K562 (cell line): ENCODE data around the gene SAMD14. TPM values are rescaled to one million over a fixed set of nuclear protein-coding genes. Genes with fewer than 3 reads are reported as not detected.
A peak's percentile ranks its signal among the peaks of the same experiment; 100 is the strongest.

Source experiments
- ATAC-seq: fragments of 200-7000 bp; cut with Tn5 transposase; 3 replicates; pipeline ENCODE4 v1.9.1; 2020; ENCODE audit warnings: moderate library complexity
- BruUV-seq: library from RNA; stranded (reverse); fragments of 400-500 nt; replicated peaks from 2 replicates; lab custom pipeline; 2021; lab: Mats Ljungman, UMichigan
- CTCF ChIA-PET: fragments of 300-600 bp; formaldehyde crosslinking; extraction: SDS; loops from one replicate; lab custom pipeline; 2021; ENCODE audit warnings: low intra/inter-chr PET ratio; lab: Yijun Ruan, JAX
- POLR2A ChIA-PET: fragments of 300-600, 350-650 bp; sonication (Branson Sonifier 250); formaldehyde crosslinking; extraction: SDS; loops from one replicate; lab custom pipeline; 2021; ENCODE audit warnings: antibody characterized with exemption, inconsistent platforms; lab: Yijun Ruan, JAX
- DNase-seq, 4 experiments: peaks; one replicate each; pipeline versions ENCODE4 v3.0.0 to v3.0.0-alpha.2; 2011 to 2018; ENCODE audit warnings: low spot score in 3 of 4, mixed read lengths in 3 of 4; ENCODE audit errors: extremely low read depth in 1 of 4
- FAIRE-seq: peaks from 2 replicates; lab custom pipeline; 2011; peaks lifted over from hg19 to GRCh38; lab: Jason Lieb, UNC
- H2AFZ ChIP-seq: 2 replicates; pipeline ENCODE4 v1.6.0; 2011; ENCODE audit warnings: low read depth, low read length, control low read depth, inconsistent platforms
- H3K27ac ChIP-seq: fragments of 200-600 bp; 3 replicates; pipeline ENCODE4 v1.8.0; 2011; ENCODE audit warnings: low read depth, mild to moderate bottlenecking, control low read depth, inconsistent platforms, low read length, moderate library complexity, mixed read lengths; ENCODE audit errors: extremely low read depth
- H3K27me3 ChIP-seq, 2 experiments: fragments of 300-600 bp in 1 of 2; 2 replicates in 1 of 2; 3 replicates in 1 of 2; pipeline versions ENCODE4 v1.6.0 to v1.8.0; 2011; ENCODE audit warnings: inconsistent platforms in 2 of 2, low read length in 2 of 2, mild to moderate bottlenecking in 1 of 2, mixed read lengths in 1 of 2, moderate library complexity in 1 of 2; ENCODE audit not compliant: control insufficient read depth in 2 of 2, insufficient read depth in 2 of 2
- H3K36me3 ChIP-seq: fragments of 300-600 bp; 3 replicates; pipeline ENCODE4 v1.8.0; 2011; ENCODE audit warnings: mild to moderate bottlenecking, low read length, inconsistent platforms; ENCODE audit not compliant: control insufficient read depth, insufficient read depth
- H3K4me1 ChIP-seq, 2 experiments: fragments of 200-600 bp in 1 of 2; replicated peaks in 1 of 2; 2 replicates in 1 of 2; 3 replicates in 1 of 2; pipeline versions ENCODE4 v1.5.1 to v1.8.0; 2011; ENCODE audit warnings: inconsistent platforms in 2 of 2, low read length in 2 of 2, mild to moderate bottlenecking in 1 of 2, mixed read lengths in 1 of 2, moderate library complexity in 1 of 2; ENCODE audit not compliant: control insufficient read depth in 2 of 2, insufficient read depth in 2 of 2
- H3K4me2 ChIP-seq: 2 replicates; pipeline ENCODE4 v1.6.1; 2011; ENCODE audit warnings: low read length, control low read depth, inconsistent platforms, mixed read lengths; ENCODE audit not compliant: insufficient read depth
- H3K4me3 ChIP-seq: fragments of 200-600 bp; sonication (generic), shearing (Covaris generic); 2 replicates; pipeline ENCODE4 v1.5.1; 2016; ENCODE audit warnings: control low read depth, inconsistent platforms
- H3K79me2 ChIP-seq: fragments of 200-600 bp; 3 replicates; pipeline ENCODE4 v1.8.0; 2011; ENCODE audit warnings: low read length, inconsistent platforms; ENCODE audit not compliant: control insufficient read depth, insufficient read depth
- H3K9ac ChIP-seq, 2 experiments: 2 replicates each; pipeline versions ENCODE4 v1.6.0 to v1.6.1; 2011; ENCODE audit warnings: low read depth in 2 of 2, low read length in 2 of 2, control low read depth in 1 of 2, inconsistent platforms in 1 of 2, mild to moderate bottlenecking in 1 of 2, mixed read lengths in 1 of 2; ENCODE audit not compliant: insufficient read depth in 1 of 2
- H3K9me1 ChIP-seq: one replicate; pipeline ENCODE4 v1.6.0; 2011; ENCODE audit warnings: inconsistent platforms, mild to moderate bottlenecking, low read length, moderate library complexity; ENCODE audit not compliant: control insufficient read depth, insufficient read depth
- H3K9me3 ChIP-seq: replicated peaks from 2 replicates; pipeline ENCODE4 v1.5.1; 2011; ENCODE audit warnings: low read depth, low read length, inconsistent platforms; ENCODE audit not compliant: control insufficient read depth, insufficient read depth
- H4K20me1 ChIP-seq: replicated peaks from 2 replicates; pipeline ENCODE4 v1.6.1; 2011; ENCODE audit warnings: low read length, inconsistent platforms, mixed read lengths; ENCODE audit not compliant: control insufficient read depth, insufficient read depth
- ASH1L ChIP-seq: fragments of 450-650 bp; IDR thresholded peaks from 2 replicates; pipeline ENCODE4 v1.6.1; 2018; ENCODE audit warnings: borderline replicate concordance, mild to moderate bottlenecking, low read depth; ENCODE audit not compliant: partially characterized antibody
- FOXM1 ChIP-seq, 2 experiments: fragments of 450-650 bp in 1 of 2; sonication (generic) in 1 of 2; formaldehyde crosslinking in 1 of 2; IDR thresholded peaks; 2 replicates each; pipeline versions ENCODE4 v1.6.1 to v1.9.0; 2017 to 2022; ENCODE audit warnings: low read depth in 2 of 2, mild to moderate bottlenecking in 2 of 2, missing genetic modification reagents in 1 of 2, moderate library complexity in 1 of 2
- NCOA2 ChIP-seq, 2 experiments: fragments of 450-650 bp; IDR thresholded peaks; 2 replicates each; pipeline ENCODE4 v1.6.1; 2018; ENCODE audit warnings: mild to moderate bottlenecking in 2 of 2, moderate library complexity in 1 of 2; ENCODE audit not compliant: partially characterized antibody in 2 of 2
- PHB ChIP-seq: fragments of 250-450 bp; sonication (Bioruptor Pico); IDR thresholded peaks from 2 replicates; pipeline ENCODE4 v1.5.0; 2021
- PTRF ChIP-seq: fragments of 450-650 bp; IDR thresholded peaks from 2 replicates; pipeline ENCODE4 v1.6.1; 2016; ENCODE audit warnings: mild to moderate bottlenecking, missing genetic modification characterization, missing compliant biosample characterization
- WGBS: fragments of 100-300 bp; shearing (Covaris generic); methylation state at CpG from one replicate; pipeline ENCODE4 v1.1.6; 2016; ENCODE audit warnings: low coverage, mixed read lengths; ENCODE audit not compliant: insufficient coverage; ENCODE audit errors: missing lambda C conversion rate; 5-methylcytosine and 5-hydroxymethylcytosine counted together
- in situ Hi-C: fragments of 300-500 bp; cut with MboI; formaldehyde crosslinking; loops from 4 replicates; pipeline ENCODE4 v1.15.0; 2018; ENCODE audit warnings: inconsistent platforms, mixed read lengths
- intact Hi-C: fragments of 100-400 bp; cut with micrococcal nuclease; formaldehyde crosslinking; loops from 2 replicates; pipeline ENCODE4 v1.14.2; 2022
- polyA plus RNA-seq, 8 experiments: library from polyadenylated mRNA; depleted of rRNA in 4 of 8; stranded (reverse) in 5 of 8; unstranded in 3 of 8; fragments of >200 nt; fragmentation: Nextera tagmentation in 2 of 8; fragmentation: Illumina TruSeq in 1 of 8; extraction: Ambion mirVana in 2 of 8; extraction: Trizol in 1 of 8; gene quantifications; 2 replicates each; pipeline versions ENCODE4 v1.2.1 to v1.2.3, GENCODE V29; 2011 to 2014; ENCODE audit warnings: inconsistent platforms in 1 of 8, missing spikeins in 1 of 8
- total RNA-seq, 7 experiments: library from RNA; depleted of rRNA in 6 of 7; stranded (reverse); fragments of >200 nt in 6 of 7; fragmentation: Illumina TruSeq in 2 of 7; extraction: Trizol in 2 of 7; gene quantifications; 2 replicates each; pipeline versions ENCODE4 v1.2.1 to v1.2.3, GENCODE V29; 2011 to 2021; ENCODE audit warnings: low replicate concordance in 1 of 7
- TF ChIP-seq, protein P1 (sequence below), 2 experiments: fragments of 450-650 bp in 1 of 2; sonication (generic) in 1 of 2; formaldehyde crosslinking in 1 of 2; IDR thresholded peaks; 2 replicates each; pipeline versions ENCODE4 v1.7.1 to v1.9.0; 2016 to 2022; ENCODE audit warnings: inconsistent platforms in 1 of 2, mild to moderate bottlenecking in 1 of 2, missing genetic modification reagents in 1 of 2
- TF ChIP-seq, protein P2 (sequence below): fragments of 250-450 bp; sonication (Bioruptor Pico); IDR thresholded peaks from 2 replicates; pipeline ENCODE4 v1.8.0; 2021; ENCODE audit warnings: moderate library complexity, mild to moderate bottlenecking, inconsistent platforms

Gene SAMD14
- total and polyA plus RNA-seq, 9 of the 15 experiments (the other 6 are each of a cell fraction or from before 2014, with no cell fraction given): 0.04 to 0.07 TPM; not detected in 7

DNA sequence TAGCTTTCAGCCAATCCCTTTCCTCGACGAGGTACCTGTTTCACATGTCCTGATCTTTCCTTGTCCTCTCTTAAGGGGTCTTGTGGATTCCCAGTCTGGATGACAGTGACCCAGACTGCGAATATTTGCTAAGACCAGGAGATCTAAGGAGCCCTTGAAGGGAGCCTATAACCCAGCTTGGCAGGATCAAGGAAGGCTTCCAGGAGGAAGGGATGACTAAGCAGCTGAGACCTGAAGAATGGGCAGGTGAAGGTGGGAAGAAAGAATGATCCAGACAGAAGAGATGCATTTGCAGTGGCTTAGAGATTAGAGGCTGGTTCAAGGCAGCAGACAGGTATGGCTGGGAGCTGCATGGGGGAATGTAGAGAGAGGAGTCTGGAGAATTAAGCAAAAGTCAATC lies 36.7 kb downstream of the SAMD14 start:
- in situ Hi-C loops (no loop called here), intact Hi-C loops (no loop called here)
- H3K4me2 ChIP-seq: no peak overlapping the region
- H2AFZ ChIP-seq: no peak overlapping the region
- ATAC-seq (no peak), FAIRE-seq (peak; percentile 29), DNase-seq (no peak)
- TF ChIP-seq PHB (CRISPR knock-in tag) (no peak), ASH1L (no peak), NCOA2 (IDR thresholded peaks at IDR 0.05; ENCODE audit: partially characterized antibody in 2 of 2) (no peak), FOXM1 (IDR thresholded peaks at IDR 0.05; ENCODE audit: low read depth) (no peak), FOXM1 (CRISPR knock-in tag; IDR thresholded peaks at IDR 0.05; ENCODE audit: low read depth) (no peak), PTRF (tag) (no peak)
- TF ChIP-seq, protein P1, sequence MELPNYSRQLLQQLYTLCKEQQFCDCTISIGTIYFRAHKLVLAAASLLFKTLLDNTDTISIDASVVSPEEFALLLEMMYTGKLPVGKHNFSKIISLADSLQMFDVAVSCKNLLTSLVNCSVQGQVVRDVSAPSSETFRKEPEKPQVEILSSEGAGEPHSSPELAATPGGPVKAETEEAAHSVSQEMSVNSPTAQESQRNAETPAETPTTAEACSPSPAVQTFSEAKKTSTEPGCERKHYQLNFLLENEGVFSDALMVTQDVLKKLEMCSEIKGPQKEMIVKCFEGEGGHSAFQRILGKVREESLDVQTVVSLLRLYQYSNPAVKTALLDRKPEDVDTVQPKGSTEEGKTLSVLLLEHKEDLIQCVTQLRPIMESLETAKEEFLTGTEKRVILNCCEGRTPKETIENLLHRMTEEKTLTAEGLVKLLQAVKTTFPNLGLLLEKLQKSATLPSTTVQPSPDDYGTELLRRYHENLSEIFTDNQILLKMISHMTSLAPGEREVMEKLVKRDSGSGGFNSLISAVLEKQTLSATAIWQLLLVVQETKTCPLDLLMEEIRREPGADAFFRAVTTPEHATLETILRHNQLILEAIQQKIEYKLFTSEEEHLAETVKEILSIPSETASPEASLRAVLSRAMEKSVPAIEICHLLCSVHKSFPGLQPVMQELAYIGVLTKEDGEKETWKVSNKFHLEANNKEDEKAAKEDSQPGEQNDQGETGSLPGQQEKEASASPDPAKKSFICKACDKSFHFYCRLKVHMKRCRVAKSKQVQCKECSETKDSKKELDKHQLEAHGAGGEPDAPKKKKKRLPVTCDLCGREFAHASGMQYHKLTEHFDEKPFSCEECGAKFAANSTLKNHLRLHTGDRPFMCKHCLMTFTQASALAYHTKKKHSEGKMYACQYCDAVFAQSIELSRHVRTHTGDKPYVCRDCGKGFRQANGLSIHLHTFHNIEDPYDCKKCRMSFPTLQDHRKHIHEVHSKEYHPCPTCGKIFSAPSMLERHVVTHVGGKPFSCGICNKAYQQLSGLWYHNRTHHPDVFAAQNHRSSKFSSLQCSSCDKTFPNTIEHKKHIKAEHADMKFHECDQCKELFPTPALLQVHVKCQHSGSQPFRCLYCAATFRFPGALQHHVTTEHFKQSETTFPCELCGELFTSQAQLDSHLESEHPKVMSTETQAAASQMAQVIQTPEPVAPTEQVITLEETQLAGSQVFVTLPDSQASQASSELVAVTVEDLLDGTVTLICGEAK (IDR thresholded peaks at IDR 0.05): no peak
- TF ChIP-seq, protein P1 (CRISPR knock-in tag; IDR thresholded peaks at IDR 0.05): no peak
- TF ChIP-seq, protein P2, sequence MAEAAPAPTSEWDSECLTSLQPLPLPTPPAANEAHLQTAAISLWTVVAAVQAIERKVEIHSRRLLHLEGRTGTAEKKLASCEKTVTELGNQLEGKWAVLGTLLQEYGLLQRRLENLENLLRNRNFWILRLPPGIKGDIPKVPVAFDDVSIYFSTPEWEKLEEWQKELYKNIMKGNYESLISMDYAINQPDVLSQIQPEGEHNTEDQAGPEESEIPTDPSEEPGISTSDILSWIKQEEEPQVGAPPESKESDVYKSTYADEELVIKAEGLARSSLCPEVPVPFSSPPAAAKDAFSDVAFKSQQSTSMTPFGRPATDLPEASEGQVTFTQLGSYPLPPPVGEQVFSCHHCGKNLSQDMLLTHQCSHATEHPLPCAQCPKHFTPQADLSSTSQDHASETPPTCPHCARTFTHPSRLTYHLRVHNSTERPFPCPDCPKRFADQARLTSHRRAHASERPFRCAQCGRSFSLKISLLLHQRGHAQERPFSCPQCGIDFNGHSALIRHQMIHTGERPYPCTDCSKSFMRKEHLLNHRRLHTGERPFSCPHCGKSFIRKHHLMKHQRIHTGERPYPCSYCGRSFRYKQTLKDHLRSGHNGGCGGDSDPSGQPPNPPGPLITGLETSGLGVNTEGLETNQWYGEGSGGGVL: no peak
- POLR2A ChIA-PET: interaction anchor here (0.6 kb wide), 1 partner anchor 34 kb away, joined by 3 read pairs; no protein-coding TSS in a partner anchor
- H4K20me1 ChIP-seq: peaks cover 13% of the 10 kb centered on the region; the same call in 1 of the 2 replicates
- H3K9me1 ChIP-seq: no peaks in the 10 kb centered on the region
- no peak overlapping the region for H3K27ac ChIP-seq
- H3K79me2 ChIP-seq: no peaks in the 10 kb centered on the region
- BruUV-seq: no TSS peak
- H3K4me3 ChIP-seq: no peak overlapping the region
- H3K9me3 ChIP-seq: no peaks in the 10 kb centered on the region
- H3K4me1 ChIP-seq: peaks cover 3 to 16% of the 10 kb centered on the region in 2 experiments; a peak in 3 of 5 replicates
- H3K9ac ChIP-seq: no peak overlapping the region
- H3K27me3 ChIP-seq: peaks cover 7 to 38% of the 10 kb centered on the region in 2 experiments; a peak in 4 of 5 replicates
- CTCF ChIA-PET: interaction anchor here (0.6 to 1.6 kb wide), 3 partner anchors 68 to 397 kb away, joined by 3 to 6 read pairs (median 3); no protein-coding TSS in a partner anchor
- 2% methylated on average over 3 of the region's 3 CpGs for WGBS
- no peaks in the 10 kb centered on the region for H3K36me3 ChIP-seq
